ENCODE results near the gene DISC1.

DISC1 gene

GRCh38 chr1:231694465-231695077, 68.0 kb downstream of the DISC1 start:
- DNase-seq (ENCODE audit: low spot score) (no peak), FAIRE-seq (no peak)

GRCh38 chr1:231695439-231696255, 69.1 kb downstream of the DISC1 start:
- FAIRE-seq (peak; percentile 53), DNase-seq (ENCODE audit: low spot score) (no peak)

GRCh38 chr1:231699784-231700183, 73.2 kb downstream of the DISC1 start:
- no peak for FAIRE-seq

GRCh38 chr1:231701306-231701705, 74.7 kb downstream of the DISC1 start:
- no peak for DNase-seq (ENCODE audit: low spot score)
- FAIRE-seq = no peak

More at GRCh38 chr1:231699784-231700183, 73.2 kb downstream of the DISC1 start:
- DNase-seq (ENCODE audit: low spot score) = no peak

- no peak for DNase-seq (ENCODE audit: low spot score)
- FAIRE-seq = no peak
Observed at GRCh38 chr1:231702331-231702730, 75.7 kb downstream of the DISC1 start.

- no peak for FAIRE-seq
- DNase-seq (ENCODE audit: low spot score) = no peak
Observed at GRCh38 chr1:231702804-231703203, 76.2 kb downstream of the DISC1 start.

- FAIRE-seq = no peak
- DNase-seq (ENCODE audit: low spot score) = no peak
Observed at GRCh38 chr1:231705806-231706760, 79.5 kb downstream of the DISC1 start.

- no peak for FAIRE-seq
- no peak for DNase-seq (ENCODE audit: low spot score)
Observed at GRCh38 chr1:231706934-231707333, 80.3 kb downstream of the DISC1 start.

GRCh38 chr1:231707407-231707806, 80.8 kb downstream of the DISC1 start:
- no peak for DNase-seq (ENCODE audit: low spot score)
- FAIRE-seq = no peak

- DNase-seq (ENCODE audit: low spot score) (no peak), FAIRE-seq (no peak)
Observed at GRCh38 chr1:231708394-231708793, 81.8 kb downstream of the DISC1 start.

- FAIRE-seq = no peak
- no peak for DNase-seq (ENCODE audit: low spot score)
Observed at GRCh38 chr1:231714440-231714839, 87.8 kb downstream of the DISC1 start.

- no peak for DNase-seq (ENCODE audit: low spot score)
- no peak for FAIRE-seq
Observed at GRCh38 chr1:231715816-231716722, 89.5 kb downstream of the DISC1 start.

- no peak for FAIRE-seq
- no peak for DNase-seq (ENCODE audit: low spot score)
Observed at GRCh38 chr1:231716879-231717278, 90.3 kb downstream of the DISC1 start.

GRCh38 chr1:231719485-231720183, 93.0 kb downstream of the DISC1 start:
- FAIRE-seq = no peak

GRCh38 chr1:231720652-231721325, 94.2 kb downstream of the DISC1 start:
- FAIRE-seq = no peak
- DNase-seq (ENCODE audit: low spot score) = no peak

More at GRCh38 chr1:231719485-231720183, 93.0 kb downstream of the DISC1 start:
- DNase-seq (ENCODE audit: low spot score) = no peak

- DNase-seq (ENCODE audit: low spot score) (no peak), FAIRE-seq (no peak)
Observed at GRCh38 chr1:231721436-231721835, 94.8 kb downstream of the DISC1 start.

- no peak for DNase-seq (ENCODE audit: low spot score)
- no peak for FAIRE-seq
Observed at GRCh38 chr1:231722356-231722755, 95.8 kb downstream of the DISC1 start.

- DNase-seq (ENCODE audit: low spot score) (no peak), FAIRE-seq (no peak)
Observed at GRCh38 chr1:231723146-231723545, 96.6 kb downstream of the DISC1 start.

GRCh38 chr1:231724041-231724440, 97.5 kb downstream of the DISC1 start:
- DNase-seq (ENCODE audit: low spot score) (no peak), FAIRE-seq (no peak)

Measured in urothelium cell line (cell line).